GM19395 (cell line): ENCODE measurements around the gene NR6A1.

Source experiments
- ATAC-seq: cut with Tn5 transposase; IDR thresholded peaks from one replicate; pipeline ENCODE4 v1.9.1; 2021; ENCODE audit warnings: mild to moderate bottlenecking, moderate library complexity; ENCODE audit not compliant: unreplicated experiment

The NR6A1 gene

GRCh38 chr9:124663046-124663961 lies 107.8 kb downstream of the NR6A1 start:
- no peak for ATAC-seq

GRCh38 chr9:124662561-124662960 lies 108.5 kb downstream of the NR6A1 start:
- no peak for ATAC-seq

GRCh38 chr9:124661271-124661670 lies 109.8 kb downstream of the NR6A1 start:
- no peak for ATAC-seq

- no peak for ATAC-seq
These were observed 110.7 kb downstream of the NR6A1 start for GRCh38 chr9:124660341-124660801.

GRCh38 chr9:124659099-124659659 lies 111.9 kb downstream of the NR6A1 start:
- ATAC-seq: peak; percentile 58

GRCh38 chr9:124658165-124659017 lies 112.7 kb downstream of the NR6A1 start:
- ATAC-seq: peak; percentile 92

GRCh38 chr9:124657516-124657915 lies 113.6 kb downstream of the NR6A1 start:
- ATAC-seq: no peak

GRCh38 chr9:124654431-124654830 lies 116.7 kb downstream of the NR6A1 start:
- no peak for ATAC-seq

GRCh38 chr9:124652615-124653393 lies 118.3 kb downstream of the NR6A1 start:
- no peak for ATAC-seq

- no peak for ATAC-seq
These were observed 118.9 kb downstream of the NR6A1 start for GRCh38 chr9:124652203-124652602.

- ATAC-seq: no peak
These were observed 125.8 kb downstream of the NR6A1 start for GRCh38 chr9:124645274-124645673.

GRCh38 chr9:124639637-124640036 lies 131.5 kb downstream of the NR6A1 start:
- no peak for ATAC-seq

- no peak for ATAC-seq
These were observed 135.8 kb downstream of the NR6A1 start for GRCh38 chr9:124635285-124635684.

- ATAC-seq: no peak
These were observed 139.0 kb downstream of the NR6A1 start for GRCh38 chr9:124632077-124632621.

- ATAC-seq: no peak
These were observed 139.8 kb downstream of the NR6A1 start for GRCh38 chr9:124631326-124631725.

GRCh38 chr9:124629600-124629999 lies 141.5 kb downstream of the NR6A1 start:
- ATAC-seq: no peak

- no peak for ATAC-seq
These were observed 142.4 kb downstream of the NR6A1 start for GRCh38 chr9:124628741-124629140.

GRCh38 chr9:124626276-124626675 lies 144.8 kb downstream of the NR6A1 start:
- no peak for ATAC-seq

- ATAC-seq: no peak
These were observed 146.0 kb downstream of the NR6A1 start for GRCh38 chr9:124625087-124625486.

- ATAC-seq: no peak
These were observed 146.4 kb downstream of the NR6A1 start for GRCh38 chr9:124624735-124624992.
